Tibial nerve (tissue), 4 donors: Measurements from ENCODE around the gene RABEP1.

Experiments
- CTCF ChIP-seq, 5 experiments: fragments of 200-600 bp in 3 of 5; fragments of 450-650 bp in 2 of 5; sonication (generic) in 3 of 5; IDR thresholded peaks; one replicate each; pipeline ENCODE4 v1.5.1; 2016 to 2019; ENCODE audit warnings: antibody characterized with exemption in 5 of 5, mild to moderate bottlenecking in 3 of 5, moderate library complexity in 2 of 5
- EP300 ChIP-seq, 2 donors: sonication (generic); formaldehyde crosslinking; IDR thresholded peaks; one replicate each; pipeline ENCODE4 v1.6.1; 2017; ENCODE audit warnings: antibody characterized with exemption in 2 of 2, mild to moderate bottlenecking in 1 of 2

- TF ChIP-seq CTCF (IDR thresholded peaks at IDR 0.05): no peak
- TF ChIP-seq EP300 (IDR thresholded peaks at IDR 0.05): no peak
Observed at GRCh38 chr17:5263441-5263840, 18.6 kb upstream of the RABEP1 start.
